GM20431 (cell line): ENCODE data around the gene NDUFB11.
"Not testable (repeated sequence)": the region's sequence is repeated elsewhere in the genome, so short reads cannot be mapped to it uniquely, and the experiment has no call there.

Experiments used
- in situ Hi-C: fragments of 300-500 bp; cut with MseI, MboI; formaldehyde crosslinking; loops from one replicate; pipeline ENCODE4 v1.15.0; 2020; ENCODE audit warnings: low sequenced_read_pairs; ENCODE audit not compliant: unreplicated experiment

The NDUFB11 gene

GRCh38 chrX:47148946-47149345, 4.4 kb upstream of the NDUFB11 start:
- in situ Hi-C loops, result no loop called here

GRCh38 chrX:47146936-47147859, 2.7 kb upstream of the NDUFB11 start:
- in situ Hi-C loops, result no loop called here

- in situ Hi-C loops, result no loop called here
These were observed 1.8 kb upstream of the NDUFB11 start for GRCh38 chrX:47146121-47146935.

GRCh38 chrX:47145395-47146120, 1.1 kb upstream of the NDUFB11 start:
- in situ Hi-C loops, result no loop called here

GRCh38 chrX:47143894-47144625, 442 bp downstream of the NDUFB11 start:
- in situ Hi-C loops, result no loop called here

- in situ Hi-C loops, result no loop called here
These were observed 6.3 kb downstream of the NDUFB11 start for GRCh38 chrX:47138171-47138570.

GRCh38 chrX:47135650-47136049, 8.9 kb downstream of the NDUFB11 start:
- in situ Hi-C loops, result not testable (repeated sequence)

GRCh38 chrX:47133493-47133892, 11.0 kb downstream of the NDUFB11 start:
- in situ Hi-C loops, result no loop called here

GRCh38 chrX:47129899-47130358, 14.6 kb downstream of the NDUFB11 start:
- in situ Hi-C loops, result no loop called here

GRCh38 chrX:47129157-47129898, 15.2 kb downstream of the NDUFB11 start:
- in situ Hi-C loops, result no loop called here

GRCh38 chrX:47124466-47124865, 20.0 kb downstream of the NDUFB11 start:
- in situ Hi-C loops, result not testable (repeated sequence)

GRCh38 chrX:47116551-47117110, 27.9 kb downstream of the NDUFB11 start:
- in situ Hi-C loops, result not testable (repeated sequence)

GRCh38 chrX:47112316-47112954, 32.1 kb downstream of the NDUFB11 start:
- in situ Hi-C loops, result no loop called here

GRCh38 chrX:47110936-47111615, 33.4 kb downstream of the NDUFB11 start:
- in situ Hi-C loops, result not testable (repeated sequence)

GRCh38 chrX:47101206-47101605, 43.3 kb downstream of the NDUFB11 start:
- in situ Hi-C loops, result no loop called here

GRCh38 chrX:47098338-47099094, 46.0 kb downstream of the NDUFB11 start:
- in situ Hi-C loops, result no loop called here

- in situ Hi-C loops, result no loop called here
These were observed 47.5 kb downstream of the NDUFB11 start for GRCh38 chrX:47097018-47097417.
